HepG2 (cell line): ENCODE data around the gene PLCB1.

Experiments used
- NCOA1 ChIP-seq: sonication (generic); formaldehyde crosslinking; IDR thresholded peaks from 2 replicates; pipeline ENCODE4 v1.9.0; 2021; ENCODE audit warnings: missing genetic modification reagents
- POLR2A ChIP-seq, 2 experiments: IDR thresholded peaks; 2 replicates each; pipeline ENCODE4 v1.6.1; 2011; ENCODE audit warnings: low read depth in 2 of 2, low read length in 2 of 2, mild to moderate bottlenecking in 1 of 2, moderate library complexity in 1 of 2; ENCODE audit not compliant: insufficient read depth in 1 of 2
- REPIN1 ChIP-seq: sonication (generic); formaldehyde crosslinking; IDR thresholded peaks from 2 replicates; pipeline ENCODE4 v1.8.0; 2022; ENCODE audit warnings: missing genetic modification reagents, low read depth, mild to moderate bottlenecking, borderline replicate concordance

DNA sequence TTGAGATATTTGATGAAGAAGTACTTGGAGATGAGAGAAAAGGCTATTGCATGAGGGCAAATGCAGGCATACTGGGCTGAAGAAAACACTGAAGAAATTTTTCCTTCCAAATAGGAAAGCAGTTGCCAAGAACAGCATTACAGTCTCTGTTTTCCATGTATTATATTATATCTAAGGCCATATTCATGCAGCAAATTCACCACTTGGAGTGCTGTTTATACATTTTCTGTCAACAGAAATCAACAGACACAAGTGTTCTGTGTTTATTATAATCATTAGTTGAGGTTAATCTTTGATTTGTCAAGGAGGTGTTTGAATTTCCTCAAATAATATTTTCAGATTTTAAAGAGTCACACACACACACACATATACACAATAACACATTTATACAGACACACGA lies 668.0 kb downstream of the PLCB1 start:
- TF ChIP-seq POLR2A (IDR thresholded peaks at IDR 0.05; ENCODE audit: insufficient read depth in 1 of 2, low read depth in 2 of 2, low read length in 2 of 2) (no peak), REPIN1 (CRISPR knock-in tag) (no peak), NCOA1 (CRISPR knock-in tag) (no peak)
